ENCODE measurements around the gene PATJ.

- no peak for TF ChIP-seq CTCF (IDR thresholded peaks at IDR 0.05)
- TF ChIP-seq POLR2AphosphoS5 (IDR thresholded peaks at IDR 0.05) = no peak
- no peak for TF ChIP-seq POLR2A (IDR thresholded peaks at IDR 0.05)
These were observed 73.9 kb downstream of the PATJ start for GRCh38 chr1:61816191-61816590.
